ENCODE data around the gene PEPD.

Gene PEPD

GRCh38 chr19:33438987-33439781 is 82.4 kb downstream of the PEPD start:
- Histone ChIP-seq H3K4me2 (ENCODE audit: low read length) (no peak overlapping the region), H3K79me2 (ENCODE audit: insufficient read depth, low read length) (no peaks in the 10 kb centered on the region), H2AFZ (ENCODE audit: low read length) (no peak overlapping the region), H3F3A (ENCODE audit: insufficient read depth, low read length) (no peaks in the 10 kb centered on the region), H3K27me3 (ENCODE audit: insufficient read depth, low read length) (no peaks in the 10 kb centered on the region), H3K9me2 (ENCODE audit: low read depth, low read length) (no peaks in the 10 kb centered on the region), H3K4me3 (ENCODE audit: low read depth, low read length, poor library complexity, severe bottlenecking) (no peak overlapping the region), H3K36me3 (ENCODE audit: insufficient read depth, low read length) (no peaks in the 10 kb centered on the region), H3K27ac (ENCODE audit: low read depth, low read length, poor library complexity, severe bottlenecking) (no peak overlapping the region), H3K4me1 (ENCODE audit: insufficient read depth, low read length, severe bottlenecking) (no peaks in the 10 kb centered on the region), H3K9ac (ENCODE audit: low read length) (no peak overlapping the region), H3K9me3 (ENCODE audit: low read length) (no peaks in the 10 kb centered on the region), H4K20me1 (ENCODE audit: insufficient read depth, low read length) (no peaks in the 10 kb centered on the region)
- no peak for TF ChIP-seq CTCF (IDR thresholded peaks at IDR 0.05; ENCODE audit: low read length)
- no peak for TF ChIP-seq EZH2 (IDR thresholded peaks at IDR 0.05; ENCODE audit: borderline replicate concordance, low read length)

- H3K9me2 ChIP-seq (ENCODE audit: low read depth, low read length): no peaks in the 10 kb centered on the region
- H3K9me3 ChIP-seq (ENCODE audit: low read length): no peaks in the 10 kb centered on the region
- H3K4me2 ChIP-seq (ENCODE audit: low read length): no peak overlapping the region
- no peaks in the 10 kb centered on the region for H3K4me1 ChIP-seq (ENCODE audit: insufficient read depth, low read length, severe bottlenecking)
- TF ChIP-seq EZH2 (IDR thresholded peaks at IDR 0.05; ENCODE audit: borderline replicate concordance, low read length) (no peak), CTCF (IDR thresholded peaks at IDR 0.05; ENCODE audit: low read length) (peak; percentile 13; the same call in 1 of the 2 replicates)
- no peaks in the 10 kb centered on the region for H3F3A ChIP-seq (ENCODE audit: insufficient read depth, low read length)
- H4K20me1 ChIP-seq (ENCODE audit: insufficient read depth, low read length): no peaks in the 10 kb centered on the region
- H3K4me3 ChIP-seq (ENCODE audit: low read depth, low read length, poor library complexity, severe bottlenecking): no peak overlapping the region
- H3K79me2 ChIP-seq (ENCODE audit: insufficient read depth, low read length): no peaks in the 10 kb centered on the region
- H3K27ac ChIP-seq (ENCODE audit: low read depth, low read length, poor library complexity, severe bottlenecking): no peak overlapping the region
- no peaks in the 10 kb centered on the region for H3K36me3 ChIP-seq (ENCODE audit: insufficient read depth, low read length)
- no peaks in the 10 kb centered on the region for H3K27me3 ChIP-seq (ENCODE audit: insufficient read depth, low read length)
- H3K9ac ChIP-seq (ENCODE audit: low read length): no peak overlapping the region
- no peak overlapping the region for H2AFZ ChIP-seq (ENCODE audit: low read length)
Observed at GRCh38 chr19:33437821-33438671, 83.5 kb downstream of the PEPD start.

- no peaks in the 10 kb centered on the region for H3F3A ChIP-seq (ENCODE audit: insufficient read depth, low read length)
- H4K20me1 ChIP-seq (ENCODE audit: insufficient read depth, low read length): no peaks in the 10 kb centered on the region
- H2AFZ ChIP-seq (ENCODE audit: low read length): no peak overlapping the region
- no peak overlapping the region for H3K4me3 ChIP-seq (ENCODE audit: low read depth, low read length, poor library complexity, severe bottlenecking)
- H3K36me3 ChIP-seq (ENCODE audit: insufficient read depth, low read length): no peaks in the 10 kb centered on the region
- no peak for TF ChIP-seq CTCF (IDR thresholded peaks at IDR 0.05; ENCODE audit: low read length)
- TF ChIP-seq EZH2 (IDR thresholded peaks at IDR 0.05; ENCODE audit: borderline replicate concordance, low read length): no peak
- no peaks in the 10 kb centered on the region for H3K27me3 ChIP-seq (ENCODE audit: insufficient read depth, low read length)
- no peak overlapping the region for H3K9ac ChIP-seq (ENCODE audit: low read length)
- no peaks in the 10 kb centered on the region for H3K4me1 ChIP-seq (ENCODE audit: insufficient read depth, low read length, severe bottlenecking)
- H3K9me2 ChIP-seq (ENCODE audit: low read depth, low read length): no peaks in the 10 kb centered on the region
- H3K79me2 ChIP-seq (ENCODE audit: insufficient read depth, low read length): no peaks in the 10 kb centered on the region
- no peak overlapping the region for H3K4me2 ChIP-seq (ENCODE audit: low read length)
- H3K9me3 ChIP-seq (ENCODE audit: low read length): no peaks in the 10 kb centered on the region
- H3K27ac ChIP-seq (ENCODE audit: low read depth, low read length, poor library complexity, severe bottlenecking): no peak overlapping the region
Observed at GRCh38 chr19:33437393-33437820, 84.2 kb downstream of the PEPD start.

Data from OCI-LY1 (cell line).